DMS153 treated with DMSO at 0.1 percent for 48 hours (cell line): ENCODE measurements around the gene ACSM2B.
"Not testable (repeated sequence)": the region's sequence is repeated elsewhere in the genome, so short reads cannot be mapped to it uniquely, and the experiment has no call there.

Source experiments
- DNase-seq: peaks from one replicate; lab custom pipeline; 2025; ENCODE audit not compliant: unreplicated experiment; lab: John Stamatoyannopoulos, UW

ACSM2B gene

DNA sequence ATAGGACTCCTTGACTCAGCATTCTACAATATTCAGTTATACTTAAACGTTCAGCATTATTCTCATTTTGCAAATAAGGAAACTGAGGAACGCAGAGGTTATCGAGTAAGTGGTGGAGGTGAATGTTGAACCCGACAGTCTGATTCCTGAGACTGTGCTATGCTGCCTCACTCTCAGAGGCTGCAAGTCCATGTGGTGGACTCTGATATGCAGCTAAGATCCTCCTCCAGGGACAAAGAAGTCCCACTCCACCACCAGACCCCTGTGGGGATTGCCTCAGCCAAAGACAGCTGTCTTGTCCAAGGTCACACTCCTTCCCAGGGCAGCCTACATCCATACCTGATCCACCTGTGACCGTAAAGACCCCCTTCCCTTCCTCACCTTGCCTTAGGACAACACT, 37.5 kb downstream of the ACSM2B start:
- no peak for DNase-seq

DNA sequence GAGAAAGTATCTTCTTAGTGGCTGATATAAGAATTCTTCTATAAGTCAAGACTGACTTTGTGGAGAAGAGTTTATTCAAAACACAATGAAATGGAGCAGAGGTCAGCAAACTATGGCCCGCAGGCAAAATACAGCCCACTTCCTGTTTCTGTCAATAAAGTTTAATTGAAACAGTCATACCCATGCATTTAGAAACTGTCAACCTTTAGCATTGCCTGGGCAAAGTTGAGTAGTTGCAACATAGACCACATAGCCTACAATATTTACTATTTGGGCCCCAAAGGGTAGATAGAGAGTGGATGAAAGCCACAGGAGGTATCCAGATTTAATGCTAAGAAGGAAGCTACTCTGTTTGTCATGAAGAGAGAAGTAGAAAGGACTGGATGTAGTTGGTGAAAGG, 38.0 kb downstream of the ACSM2B start:
- no peak for DNase-seq

- DNase-seq, result not testable (repeated sequence)
Measured at GRCh38 chr16:20536669-20537068, 39.5 kb downstream of the ACSM2B start.

- DNase-seq, result not testable (repeated sequence)
Measured at GRCh38 chr16:20532284-20532792, 43.8 kb downstream of the ACSM2B start.

GRCh38 chr16:20531795-20532194, 44.4 kb downstream of the ACSM2B start:
- not testable (repeated sequence) for DNase-seq

- no peak for DNase-seq
Measured at GRCh38 chr16:20520103-20520502, 56.1 kb downstream of the ACSM2B start.

DNA sequence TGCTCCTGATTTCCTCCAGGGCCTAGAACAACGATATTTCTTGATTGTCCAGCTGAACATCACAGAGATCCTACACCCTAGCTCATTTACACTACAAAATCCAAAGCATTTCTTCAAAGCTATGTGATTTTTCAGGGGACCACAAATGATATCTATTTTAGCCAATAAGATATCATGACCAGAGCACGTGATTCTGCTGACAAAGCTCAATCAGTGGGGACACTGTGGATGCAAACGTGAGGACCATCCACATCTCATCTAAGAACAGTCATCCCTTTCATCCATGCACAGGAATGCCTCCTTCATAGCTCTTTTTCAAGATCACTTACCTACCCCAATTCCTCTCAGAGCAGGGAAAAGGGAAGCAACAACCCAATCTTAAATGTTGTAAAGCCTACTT, 56.9 kb downstream of the ACSM2B start:
- no peak for DNase-seq

- DNase-seq, result no peak
Measured at GRCh38 chr16:20517149-20517548, 59.0 kb downstream of the ACSM2B start.

- DNase-seq, result no peak
Measured at GRCh38 chr16:20515688-20516090, 60.5 kb downstream of the ACSM2B start.

GRCh38 chr16:20510323-20510722, 65.8 kb downstream of the ACSM2B start:
- DNase-seq, result no peak

- DNase-seq, result no peak
Measured at GRCh38 chr16:20507280-20507679, 68.9 kb downstream of the ACSM2B start.

DNA sequence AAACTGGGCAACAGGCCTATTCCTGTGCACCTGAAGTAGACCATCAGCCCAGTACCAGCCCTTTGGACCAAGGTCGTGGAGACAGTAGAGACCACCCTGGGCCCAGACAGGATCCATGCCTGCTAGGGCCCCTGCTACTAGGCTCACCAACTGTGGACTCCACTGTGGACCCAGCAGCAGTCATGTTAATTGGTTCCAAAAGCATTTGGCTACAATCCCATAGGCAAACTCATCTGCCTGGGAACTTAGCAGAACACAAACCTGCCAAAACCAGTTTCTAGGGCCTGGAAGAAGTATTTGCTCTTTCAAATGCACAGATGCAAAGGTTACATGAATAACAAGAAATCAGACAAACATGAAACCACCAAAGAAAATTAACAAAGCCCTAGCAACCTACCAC, 71.7 kb downstream of the ACSM2B start:
- DNase-seq, result no peak

DNA sequence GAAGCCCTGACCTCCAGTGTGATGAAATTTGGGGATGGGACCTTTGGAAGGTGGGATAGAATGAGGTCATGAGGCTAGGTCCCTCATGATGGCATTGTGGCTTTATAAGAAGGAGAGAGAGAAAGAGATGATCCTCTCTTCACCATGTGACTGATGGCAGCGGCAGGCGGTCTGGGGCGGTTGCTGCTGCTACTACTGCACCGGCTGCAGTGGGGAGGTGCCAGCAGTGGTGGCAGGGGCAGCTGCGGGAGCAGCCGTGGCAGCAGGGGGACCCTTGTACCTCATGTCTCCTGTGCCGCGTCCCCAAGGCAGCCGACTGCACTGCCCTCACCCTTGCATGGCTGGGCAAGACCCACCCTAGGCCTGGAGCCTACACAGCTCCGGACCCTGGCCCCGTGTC, 84.7 kb downstream of the ACSM2B start:
- not testable (repeated sequence) for DNase-seq

DNA sequence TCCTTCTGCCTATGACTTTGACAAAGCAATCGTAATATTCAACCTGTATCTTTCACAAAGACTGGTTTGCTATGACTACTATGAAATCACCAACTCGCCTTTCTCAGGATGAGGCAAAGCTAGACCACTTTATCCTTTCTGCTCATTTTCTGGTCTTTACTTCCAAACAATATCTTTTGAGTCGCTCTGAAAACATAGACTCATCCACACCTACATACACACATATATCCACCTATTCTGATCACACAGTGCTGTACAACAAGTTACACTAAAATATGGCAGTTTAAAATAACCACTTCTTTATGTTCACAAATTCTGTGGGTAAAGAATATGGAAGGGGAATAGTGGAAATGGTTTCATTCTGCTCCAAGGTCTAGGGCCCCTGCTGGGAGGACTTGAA, 85.2 kb downstream of the ACSM2B start:
- DNase-seq, result not testable (repeated sequence)
